Stimulated activated CD8-positive, alpha-beta memory T cell treated with anti-CD3 and anti-CD28 coated beads, Interleukin-15, amount 100 ng/mL, for 48 hours (primary cell): ENCODE data around the gene FILIP1L.

ENCODE experiments used
- DNase-seq, 2 donors: peaks; one replicate each; pipeline ENCODE4 v3.0.0-alpha.2; 2020; ENCODE audit warnings: low read depth in 2 of 2

Gene FILIP1L

DNA sequence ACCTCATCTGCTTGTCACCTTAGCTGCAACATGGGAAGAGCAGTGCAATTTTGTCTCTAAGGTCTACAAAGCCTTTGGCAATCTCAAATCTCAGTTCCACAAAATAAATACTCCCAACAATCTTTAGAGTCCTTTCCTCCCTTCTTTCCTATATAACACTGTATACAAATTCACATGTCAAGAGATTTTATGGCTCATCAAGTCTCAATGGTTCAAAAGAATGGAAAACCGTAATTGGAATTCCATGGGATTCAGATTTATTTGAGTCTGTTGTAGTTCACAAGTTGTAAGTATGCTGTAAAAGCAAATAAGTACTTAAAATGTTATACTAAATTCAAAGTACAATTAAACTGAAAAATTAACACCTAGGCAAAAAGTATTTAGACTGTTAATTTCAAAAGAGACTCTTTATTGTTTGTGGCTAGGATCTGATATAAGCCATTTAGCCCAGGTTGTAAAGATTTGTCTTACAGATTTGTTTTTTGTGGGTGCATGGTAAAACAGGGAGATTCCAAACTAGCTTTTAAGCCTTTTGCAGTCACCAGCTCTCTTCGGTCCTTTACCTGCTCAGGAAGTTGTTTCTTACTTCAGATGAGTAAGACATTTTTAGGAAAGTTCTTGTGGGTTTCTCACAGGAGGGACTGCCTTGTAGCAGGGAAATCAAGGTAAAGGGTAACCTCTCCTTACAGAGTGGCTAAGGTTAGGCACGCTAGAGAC lies 246.5 kb downstream of the FILIP1L start:
- DNase-seq = no peak

GRCh38 chr3:99866261-99866761 lies 248.0 kb downstream of the FILIP1L start:
- DNase-seq = no peak

DNA sequence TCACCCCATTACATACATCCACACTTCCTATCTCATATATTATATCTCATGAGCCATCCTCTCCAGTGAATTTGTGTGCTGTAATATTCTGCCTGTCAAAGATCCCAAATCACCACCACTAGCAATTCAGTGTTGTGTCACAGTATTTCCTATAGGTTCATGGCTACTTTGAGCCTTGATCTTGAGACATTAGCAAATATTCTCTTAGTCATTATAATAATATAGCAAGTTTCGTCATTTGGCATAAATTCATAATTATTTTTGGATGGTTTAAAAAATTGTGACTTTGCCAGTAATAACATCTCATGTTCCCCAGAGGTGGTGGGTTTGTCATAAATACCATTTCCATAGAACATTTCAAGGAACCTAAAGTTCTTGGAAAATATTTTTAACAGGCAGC lies 249.0 kb downstream of the FILIP1L start:
- DNase-seq = no peak

DNA sequence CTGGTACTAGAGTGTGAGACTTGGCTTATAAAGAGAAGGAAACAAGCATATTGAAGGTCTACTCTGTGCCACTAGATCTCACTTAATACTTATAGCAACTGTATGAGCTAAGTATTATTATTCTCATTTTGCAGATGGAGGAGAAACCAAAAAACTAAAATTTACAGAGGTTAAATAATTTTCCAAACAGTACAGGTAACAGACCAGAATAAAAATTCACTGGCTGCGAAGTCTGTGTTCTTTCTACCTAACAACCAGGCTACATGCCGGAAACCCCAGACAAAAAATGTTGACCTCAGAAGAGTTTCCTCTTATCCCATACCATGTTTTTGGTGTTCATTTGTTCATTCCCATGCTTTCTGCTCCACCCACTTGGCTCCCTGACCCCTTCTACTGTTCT lies 250.0 kb downstream of the FILIP1L start:
- no peak for DNase-seq

DNA sequence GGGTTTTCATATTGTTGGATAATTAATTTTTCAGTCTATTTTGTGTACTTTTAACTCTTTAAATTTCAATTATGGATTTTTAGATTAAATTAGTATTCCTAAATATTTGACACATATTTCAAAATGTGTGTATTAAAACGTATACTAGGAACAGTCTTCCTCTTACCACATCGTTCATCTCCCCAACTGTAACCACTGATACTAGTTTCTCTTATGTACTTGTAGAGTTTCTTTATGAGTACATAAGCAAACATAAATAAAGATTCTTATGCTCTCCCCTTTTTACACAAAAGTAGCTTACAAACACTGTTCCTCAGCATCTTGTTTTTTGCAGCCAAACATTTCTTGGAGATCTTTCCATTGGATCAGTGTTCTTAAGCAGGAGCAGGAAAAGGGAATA lies 250.7 kb downstream of the FILIP1L start:
- DNase-seq = no peak

- no peak for DNase-seq
Observed at GRCh38 chr3:99863002-99863401, 251.3 kb downstream of the FILIP1L start.

GRCh38 chr3:99862208-99862607 lies 252.1 kb downstream of the FILIP1L start:
- DNase-seq = no peak

GRCh38 chr3:99861216-99861615 lies 253.1 kb downstream of the FILIP1L start:
- DNase-seq = no peak

DNA sequence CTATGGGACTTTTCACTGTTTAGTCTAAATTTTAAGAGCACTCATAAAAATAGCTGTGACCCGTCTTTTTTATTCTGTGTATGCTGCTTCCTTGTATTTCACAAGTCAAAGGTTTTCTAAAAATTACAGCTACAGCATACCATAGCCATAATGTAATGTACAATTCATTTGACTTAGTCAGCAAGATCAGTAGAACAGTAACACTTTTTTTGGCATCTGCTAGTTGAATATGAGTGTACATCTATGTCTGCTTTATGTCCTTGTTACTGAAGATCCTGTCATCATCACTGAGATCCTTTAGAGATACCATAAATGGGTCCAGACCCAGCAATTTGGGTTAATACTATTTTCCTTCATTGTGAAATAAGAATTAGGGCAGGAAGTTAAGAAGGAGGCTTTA lies 254.5 kb downstream of the FILIP1L start:
- DNase-seq = no peak

- DNase-seq = no peak
Observed at GRCh38 chr3:99858469-99858868, 255.8 kb downstream of the FILIP1L start.

DNA sequence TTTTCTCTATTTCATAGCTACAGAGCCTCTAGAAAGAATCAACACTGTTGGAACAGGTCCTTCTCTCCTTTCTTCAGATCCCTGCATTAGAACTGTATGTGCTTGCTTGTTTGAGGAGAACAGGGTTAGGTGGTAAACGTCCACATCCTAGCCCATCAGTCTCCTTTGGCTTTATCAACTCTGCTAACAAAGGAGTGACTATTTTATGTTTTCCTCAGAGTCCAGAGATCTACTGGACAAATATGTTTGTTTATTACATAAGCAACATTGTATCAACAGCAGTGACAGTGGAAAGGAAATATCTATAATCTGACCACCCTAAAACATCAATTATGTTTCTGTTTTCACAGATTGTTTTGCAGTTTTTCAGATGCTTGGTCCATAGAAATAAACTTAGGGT lies 257.0 kb downstream of the FILIP1L start:
- DNase-seq = no peak

- no peak for DNase-seq
Observed at GRCh38 chr3:99856437-99857220, 257.7 kb downstream of the FILIP1L start.

GRCh38 chr3:99855900-99856299 lies 258.4 kb downstream of the FILIP1L start:
- no peak for DNase-seq

DNA sequence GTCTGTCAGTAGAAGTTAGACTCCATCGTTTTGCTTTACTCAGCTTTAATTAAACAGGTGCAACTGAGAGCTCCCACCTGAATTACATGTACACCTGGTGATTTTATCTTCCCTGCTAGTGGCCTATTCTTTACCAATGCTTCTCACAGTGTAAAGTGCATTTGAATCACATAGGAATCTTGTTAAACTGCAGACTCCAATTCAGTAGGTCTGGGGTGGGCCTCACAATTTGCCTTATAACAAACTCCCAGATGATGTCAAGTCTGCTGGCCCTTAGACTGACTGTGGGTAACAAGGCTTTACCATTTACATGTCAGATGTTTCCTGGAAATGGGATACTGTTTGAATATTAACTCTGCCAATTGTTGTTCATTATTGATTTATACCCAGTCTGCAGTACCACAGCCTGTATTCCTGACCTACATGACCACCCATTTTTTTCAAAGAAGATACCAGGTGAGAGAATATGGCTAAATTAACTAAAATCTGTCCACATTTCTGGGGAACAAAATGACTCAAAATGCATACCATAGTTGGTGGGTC lies 259.5 kb downstream of the FILIP1L start:
- DNase-seq = no peak

GRCh38 chr3:99852851-99853250 lies 261.4 kb downstream of the FILIP1L start:
- no peak for DNase-seq

DNA sequence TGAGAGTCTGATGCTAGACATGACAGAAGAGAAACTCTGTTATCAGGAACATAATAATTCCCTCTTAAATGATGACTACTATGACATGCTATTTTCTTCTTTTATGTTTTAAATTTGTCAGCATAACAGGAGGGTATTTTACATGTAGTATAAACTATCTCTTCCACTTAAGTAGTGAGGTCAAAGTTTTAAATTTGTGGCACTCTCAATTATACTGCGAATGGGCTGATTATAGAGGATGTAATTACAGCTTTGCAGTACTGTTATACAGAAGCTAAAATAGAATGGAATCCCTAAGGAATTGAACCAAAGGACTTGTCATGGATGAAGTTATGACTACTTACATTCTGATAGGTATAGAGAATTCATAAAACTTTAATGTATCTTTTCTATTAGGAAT lies 262.3 kb downstream of the FILIP1L start:
- DNase-seq = no peak

- no peak for DNase-seq
Observed at GRCh38 chr3:99850608-99851007, 263.7 kb downstream of the FILIP1L start.

GRCh38 chr3:99848433-99848832 lies 265.9 kb downstream of the FILIP1L start:
- DNase-seq = no peak

DNA sequence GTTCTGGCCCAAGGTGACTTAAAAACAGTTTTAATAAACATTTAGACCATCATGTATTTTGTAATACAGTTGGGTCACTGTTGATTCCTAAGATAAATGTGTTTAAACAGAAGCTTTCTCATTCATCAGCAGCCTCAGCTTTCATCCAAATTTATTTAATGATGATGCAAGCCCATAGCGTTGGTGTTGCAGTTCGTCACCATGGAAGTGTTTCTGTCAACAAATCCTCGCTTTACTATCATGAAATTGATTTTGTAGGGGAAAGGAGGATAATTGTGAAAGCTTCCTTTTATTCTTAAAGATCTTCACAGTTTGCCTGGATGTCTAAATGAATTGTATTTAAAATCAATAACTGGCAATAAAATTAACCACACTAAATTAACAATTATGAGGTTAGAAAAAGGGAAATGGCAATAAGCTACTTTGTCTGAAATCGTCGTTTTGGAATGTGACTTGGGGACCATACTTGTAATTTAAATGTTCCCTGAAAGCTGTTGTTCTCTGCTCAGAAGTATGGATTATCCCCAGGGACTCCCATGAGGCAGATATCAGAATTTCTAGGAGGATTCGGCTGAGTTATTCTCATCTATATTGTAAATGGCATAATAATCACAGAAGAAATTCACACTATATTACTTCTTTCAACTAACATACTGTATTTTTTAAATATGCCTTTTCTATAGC lies 267.7 kb downstream of the FILIP1L start:
- DNase-seq = no peak

GRCh38 chr3:99845999-99846398 lies 268.3 kb downstream of the FILIP1L start:
- DNase-seq = no peak

GRCh38 chr3:99845331-99845730 lies 269.0 kb downstream of the FILIP1L start:
- DNase-seq = no peak

- no peak for DNase-seq
Observed at GRCh38 chr3:99843590-99844258, 270.6 kb downstream of the FILIP1L start.
